Astrocyte (in vitro differentiated cells and primary cell): ENCODE results near the gene FXYD4. TPM values are rescaled to one million over a fixed set of nuclear protein-coding genes. Genes with fewer than 3 reads are reported as not detected.

Experiments
- DNase-seq: peaks from one replicate; pipeline ENCODE4 v3.0.0-alpha.2; 2010; ENCODE audit warnings: low read depth
- FAIRE-seq: peaks from 2 replicates; lab custom pipeline; 2011; peaks lifted over from hg19 to GRCh38; lab: Jason Lieb, UNC
- H2AFZ ChIP-seq: 2 replicates; pipeline ENCODE4 v1.6.0; 2012; ENCODE audit warnings: low read depth, low read length, inconsistent platforms
- H3K27ac ChIP-seq: 2 replicates; pipeline ENCODE4 v1.5.1; 2011; ENCODE audit warnings: low read depth, low read length, inconsistent platforms
- H3K27me3 ChIP-seq: 2 replicates; pipeline ENCODE4 v1.6.0; 2011; ENCODE audit warnings: low read length, inconsistent platforms; ENCODE audit not compliant: insufficient read depth
- H3K36me3 ChIP-seq: 2 replicates; pipeline ENCODE4 v1.5.1; 2011; ENCODE audit warnings: low read length, inconsistent platforms; ENCODE audit not compliant: insufficient read depth
- H3K4me1 ChIP-seq: 2 replicates; pipeline ENCODE4 v1.5.1; 2011; ENCODE audit warnings: low read length, inconsistent platforms; ENCODE audit not compliant: insufficient read depth
- H3K4me2 ChIP-seq: 2 replicates; pipeline ENCODE4 v1.6.0; 2012; ENCODE audit warnings: low read length, inconsistent platforms
- H3K4me3 ChIP-seq: 2 replicates; pipeline ENCODE4 v1.5.1; 2011; ENCODE audit warnings: low read depth, mild to moderate bottlenecking, low read length, inconsistent platforms; ENCODE audit not compliant: insufficient read depth
- H3K79me2 ChIP-seq: 2 replicates; pipeline ENCODE4 v1.6.0; 2012; ENCODE audit warnings: mild to moderate bottlenecking, low read length, inconsistent platforms; ENCODE audit not compliant: insufficient read depth
- H3K9ac ChIP-seq: 2 replicates; pipeline ENCODE4 v1.6.0; 2012; ENCODE audit warnings: mild to moderate bottlenecking, low read length, inconsistent platforms
- H3K9me3 ChIP-seq: 2 replicates; pipeline ENCODE4 v1.5.1; 2012; ENCODE audit warnings: low read depth, mild to moderate bottlenecking, low read length, inconsistent platforms; ENCODE audit not compliant: insufficient read depth
- H4K20me1 ChIP-seq: 2 replicates; pipeline ENCODE4 v1.6.0; 2012; ENCODE audit warnings: low read length, inconsistent platforms; ENCODE audit not compliant: insufficient read depth
- H3K27ac Mint-ChIP-seq: one replicate; pipeline ENCODE4 v1.8.0; 2021; ENCODE audit warnings: mild to moderate bottlenecking, mixed read lengths; ENCODE audit not compliant: unreplicated experiment
- H3K27me3 Mint-ChIP-seq: one replicate; pipeline ENCODE4 v1.8.0; 2021; ENCODE audit warnings: low read depth, mixed read lengths; ENCODE audit not compliant: unreplicated experiment
- H3K36me3 Mint-ChIP-seq: one replicate; pipeline ENCODE4 v1.8.0; 2021; ENCODE audit warnings: low read depth, mixed read lengths; ENCODE audit not compliant: unreplicated experiment
- H3K4me1 Mint-ChIP-seq: one replicate; pipeline ENCODE4 v1.8.0; 2021; ENCODE audit warnings: low read depth, mixed read lengths; ENCODE audit not compliant: unreplicated experiment
- H3K4me3 Mint-ChIP-seq: one replicate; pipeline ENCODE4 v1.8.0; 2021; ENCODE audit warnings: mild to moderate bottlenecking, moderate library complexity, mixed read lengths; ENCODE audit not compliant: unreplicated experiment
- H3K9me3 Mint-ChIP-seq: one replicate; pipeline ENCODE4 v1.8.0; 2021; ENCODE audit warnings: mild to moderate bottlenecking, mixed read lengths; ENCODE audit not compliant: unreplicated experiment
- EZH2 ChIP-seq: IDR thresholded peaks from 2 replicates; pipeline ENCODE4 v1.6.1; 2012; ENCODE audit warnings: mild to moderate bottlenecking, low read length, inconsistent platforms; ENCODE audit not compliant: insufficient read depth
- total RNA-seq: library from RNA; stranded (reverse); gene quantifications from 2 replicates; pipeline ENCODE4 v1.2.1, GENCODE V29; 2021
- TF ChIP-seq, protein P1 (sequence below): IDR thresholded peaks from 2 replicates; pipeline ENCODE4 v1.5.1; 2011; ENCODE audit warnings: low read depth, mild to moderate bottlenecking, inconsistent platforms, low read length, moderate library complexity; ENCODE audit not compliant: insufficient read depth

FXYD4 gene
- total RNA-seq, 1 donor from 2014 or later = not detected

GRCh38 chr10:43402176-43402575, 30.7 kb downstream of the FXYD4 start:
- Histone ChIP-seq H3K4me3 (no peak overlapping the region), H2AFZ (no peak overlapping the region), H4K20me1 (peaks cover 97% of the 10 kb centered on the region), H3K9me3 (no peaks in the 10 kb centered on the region), H3K79me2 (peaks cover 100% of the 10 kb centered on the region), H3K36me3 (peaks cover 6% of the 10 kb centered on the region), H3K27ac (no peak overlapping the region), H3K4me1 (peaks cover 33% of the 10 kb centered on the region), H3K9ac (no peak overlapping the region), H3K27me3 (no peaks in the 10 kb centered on the region), H3K4me2 (peak overlapping the region; percentile 19)
- H3K27ac Mint-ChIP-seq = peak overlapping the region; percentile 3
- no peak for FAIRE-seq
- H3K9me3 Mint-ChIP-seq = no peaks in the 10 kb centered on the region
- TF ChIP-seq EZH2 = no peak
- TF ChIP-seq, protein P1, sequence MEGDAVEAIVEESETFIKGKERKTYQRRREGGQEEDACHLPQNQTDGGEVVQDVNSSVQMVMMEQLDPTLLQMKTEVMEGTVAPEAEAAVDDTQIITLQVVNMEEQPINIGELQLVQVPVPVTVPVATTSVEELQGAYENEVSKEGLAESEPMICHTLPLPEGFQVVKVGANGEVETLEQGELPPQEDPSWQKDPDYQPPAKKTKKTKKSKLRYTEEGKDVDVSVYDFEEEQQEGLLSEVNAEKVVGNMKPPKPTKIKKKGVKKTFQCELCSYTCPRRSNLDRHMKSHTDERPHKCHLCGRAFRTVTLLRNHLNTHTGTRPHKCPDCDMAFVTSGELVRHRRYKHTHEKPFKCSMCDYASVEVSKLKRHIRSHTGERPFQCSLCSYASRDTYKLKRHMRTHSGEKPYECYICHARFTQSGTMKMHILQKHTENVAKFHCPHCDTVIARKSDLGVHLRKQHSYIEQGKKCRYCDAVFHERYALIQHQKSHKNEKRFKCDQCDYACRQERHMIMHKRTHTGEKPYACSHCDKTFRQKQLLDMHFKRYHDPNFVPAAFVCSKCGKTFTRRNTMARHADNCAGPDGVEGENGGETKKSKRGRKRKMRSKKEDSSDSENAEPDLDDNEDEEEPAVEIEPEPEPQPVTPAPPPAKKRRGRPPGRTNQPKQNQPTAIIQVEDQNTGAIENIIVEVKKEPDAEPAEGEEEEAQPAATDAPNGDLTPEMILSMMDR = no peak
- H3K4me3 Mint-ChIP-seq = no peak overlapping the region
- peaks cover 47% of the 10 kb centered on the region for H3K4me1 Mint-ChIP-seq
- H3K27me3 Mint-ChIP-seq = no peaks in the 10 kb centered on the region
- no peak for DNase-seq
- H3K36me3 Mint-ChIP-seq = peaks cover 6% of the 10 kb centered on the region

GRCh38 chr10:43402880-43403452, 31.5 kb downstream of the FXYD4 start:
- H3K4me1 Mint-ChIP-seq = peaks cover 45% of the 10 kb centered on the region
- Histone ChIP-seq H3K27me3 (no peaks in the 10 kb centered on the region), H4K20me1 (peaks cover 92% of the 10 kb centered on the region), H3K4me3 (no peak overlapping the region), H3K9ac (no peak overlapping the region), H3K27ac (no peak overlapping the region), H3K79me2 (peaks cover 100% of the 10 kb centered on the region), H3K36me3 (peaks cover 6% of the 10 kb centered on the region), H2AFZ (no peak overlapping the region), H3K4me1 (peaks cover 26% of the 10 kb centered on the region), H3K9me3 (no peaks in the 10 kb centered on the region), H3K4me2 (no peak overlapping the region)
- FAIRE-seq = no peak
- no peaks in the 10 kb centered on the region for H3K27me3 Mint-ChIP-seq
- TF ChIP-seq, protein P1 = no peak
- TF ChIP-seq EZH2 = no peak
- H3K4me3 Mint-ChIP-seq = peak overlapping the region; percentile 7
- H3K27ac Mint-ChIP-seq = no peak overlapping the region
- H3K9me3 Mint-ChIP-seq = no peaks in the 10 kb centered on the region
- no peak for DNase-seq
- H3K36me3 Mint-ChIP-seq = peaks cover 6% of the 10 kb centered on the region

DNA sequence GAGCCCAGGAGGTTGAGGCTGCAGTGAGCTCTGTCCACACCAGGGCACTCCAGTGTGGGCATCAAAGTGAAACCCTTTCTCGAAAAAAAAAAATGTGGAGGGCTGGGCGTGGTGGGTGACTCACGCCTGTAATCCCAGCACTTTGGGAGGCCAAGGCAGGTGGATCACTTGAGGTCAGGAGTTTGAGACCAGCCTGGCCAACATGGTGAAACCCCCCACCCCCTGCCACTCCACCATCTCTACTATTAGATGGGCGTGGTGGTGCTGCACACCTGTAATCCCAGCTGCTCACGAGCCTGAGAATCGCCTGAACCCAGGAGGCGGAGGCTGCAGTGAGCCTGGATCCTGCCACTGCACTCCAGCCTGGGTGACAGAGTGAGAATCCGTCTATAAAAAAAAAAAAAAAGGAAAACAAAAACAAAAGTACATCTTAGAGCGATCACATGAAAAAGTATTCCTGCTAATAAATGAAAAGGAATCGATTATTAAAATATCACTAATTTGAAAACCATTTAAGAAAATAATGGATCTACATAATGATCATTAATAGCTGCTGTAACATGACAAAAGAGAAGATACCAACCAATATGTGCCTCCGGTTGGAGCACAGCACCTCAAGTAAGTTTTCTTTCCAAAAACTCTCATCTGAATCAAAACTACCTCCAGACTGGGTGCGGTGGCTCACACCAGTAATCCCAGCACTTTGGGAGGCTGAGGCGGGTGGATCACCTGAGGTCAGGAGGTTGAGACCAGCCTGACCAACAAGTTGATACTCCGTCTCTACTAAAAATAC, 32.7 kb downstream of the FXYD4 start:
- H3K27ac Mint-ChIP-seq = no peak overlapping the region
- H3K4me1 Mint-ChIP-seq = peaks cover 38% of the 10 kb centered on the region
- no peak overlapping the region for H3K27ac ChIP-seq
- H3K9ac ChIP-seq = peak overlapping the region; percentile 1
- peak overlapping the region; percentile 60 for H3K4me2 ChIP-seq
- H4K20me1 ChIP-seq = peaks cover 88% of the 10 kb centered on the region
- no peak overlapping the region for H2AFZ ChIP-seq
- H3K4me1 ChIP-seq = peaks cover 18% of the 10 kb centered on the region
- no peak overlapping the region for H3K4me3 ChIP-seq
- H3K79me2 ChIP-seq = peaks cover 98% of the 10 kb centered on the region
- H3K27me3 ChIP-seq = no peaks in the 10 kb centered on the region
- peak overlapping the region; percentile 58 for H3K4me3 Mint-ChIP-seq
- H3K36me3 Mint-ChIP-seq = peaks cover 6% of the 10 kb centered on the region
- peaks cover 6% of the 10 kb centered on the region for H3K36me3 ChIP-seq
- TF ChIP-seq, protein P1 = no peak
- TF ChIP-seq EZH2 = no peak
- no peaks in the 10 kb centered on the region for H3K27me3 Mint-ChIP-seq
- FAIRE-seq (no peak), DNase-seq (no peak)
- H3K9me3 Mint-ChIP-seq = no peaks in the 10 kb centered on the region
- no peaks in the 10 kb centered on the region for H3K9me3 ChIP-seq
